Activated CD4-positive, alpha-beta memory T cell treated with anti-CD3 and anti-CD28 coated beads, Interleukin-2, amount 10 ng/mL, durations not matched to agents 7 days and 5 days (primary cell): Measurements from ENCODE around the gene PAEP. TPM values are rescaled to one million over a fixed set of nuclear protein-coding genes. Genes with fewer than 3 reads are reported as not detected.
"Not testable (repeated sequence)": the region's sequence is repeated elsewhere in the genome, so short reads cannot be mapped to it uniquely, and the experiment has no call there.

Experiments
- CTCF ChIA-PET: fragments of 350-600 bp; sonication (Branson Sonifier 250); formaldehyde crosslinking; loops from one replicate; lab custom pipeline; 2021; ENCODE audit warnings: antibody characterized with exemption, inconsistent platforms; lab: Charles Lee
- POLR2A ChIA-PET: fragments of 350-600 bp; sonication (Branson Sonifier 250); formaldehyde crosslinking; loops from one replicate; lab custom pipeline; 2021; ENCODE audit warnings: antibody characterized with exemption; lab: Charles Lee
- DNase-seq: peaks from one replicate; pipeline ENCODE4 v3.0.0-alpha.2; 2020
- H3K27ac Mint-ChIP-seq: one replicate; pipeline ENCODE4 v1.8.0; 2021; ENCODE audit warnings: mild to moderate bottlenecking, mixed read lengths
- H3K27me3 Mint-ChIP-seq: one replicate; pipeline ENCODE4 v1.8.0; 2021; ENCODE audit warnings: mixed read lengths
- H3K36me3 Mint-ChIP-seq: one replicate; pipeline ENCODE4 v1.8.0; 2021; ENCODE audit warnings: low read depth, mixed read lengths
- H3K4me1 Mint-ChIP-seq: one replicate; pipeline ENCODE4 v1.8.0; 2021; ENCODE audit warnings: mixed read lengths
- H3K4me3 Mint-ChIP-seq: one replicate; pipeline ENCODE4 v1.8.0; 2021; ENCODE audit warnings: mild to moderate bottlenecking, mixed read lengths
- H3K9me3 Mint-ChIP-seq: one replicate; pipeline ENCODE4 v1.8.0; 2021; ENCODE audit warnings: mixed read lengths
- total RNA-seq, 2 experiments: library from RNA; stranded (reverse); gene quantifications; one replicate each; pipeline ENCODE4 v1.2.3, GENCODE V29; 2021

PAEP gene
- total RNA-seq, 2 experiments from 2014 or later: not detected

- DNase-seq, CTCF ChIA-PET: not testable (repeated sequence)
Observed at GRCh38 chr9:135549478-135550343, 11.8 kb upstream of the PAEP start.

DNA sequence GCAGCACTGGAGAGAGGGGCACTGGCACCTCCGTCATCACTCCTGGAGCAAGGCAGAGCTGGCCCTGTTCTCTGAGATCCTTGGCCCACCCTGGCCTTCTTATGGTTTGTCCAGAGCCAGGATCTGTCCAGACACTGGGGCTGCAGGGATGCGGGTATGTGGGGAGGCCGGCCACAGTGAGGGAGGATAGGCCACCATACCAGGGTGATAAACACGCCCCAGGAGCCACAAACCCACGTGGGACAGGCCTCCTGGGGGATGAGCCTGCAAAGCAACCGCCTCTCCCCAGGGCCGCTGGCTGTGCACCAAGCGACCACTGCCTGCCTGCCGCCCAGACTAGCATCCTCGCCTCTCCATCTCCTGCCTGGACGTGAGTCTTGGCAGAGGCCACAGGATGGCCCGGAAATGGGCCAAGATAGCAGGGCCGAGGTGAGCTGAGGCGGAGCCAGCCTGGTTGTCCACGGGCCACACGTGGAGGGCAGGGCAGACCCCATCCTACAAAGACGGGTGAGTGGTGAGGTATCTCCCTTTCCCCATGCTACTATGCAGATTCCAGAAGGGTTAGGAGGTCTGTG lies 11.1 kb upstream of the PAEP start:
- ChIA-PET CTCF (no interaction called here), POLR2A (no interaction called here)
- no peaks in the 10 kb centered on the region for H3K4me1 Mint-ChIP-seq
- no peaks in the 10 kb centered on the region for H3K36me3 Mint-ChIP-seq
- H3K9me3 Mint-ChIP-seq: no peaks in the 10 kb centered on the region
- no peak overlapping the region for H3K4me3 Mint-ChIP-seq
- H3K27me3 Mint-ChIP-seq: no peaks in the 10 kb centered on the region
- no peak for DNase-seq
- H3K27ac Mint-ChIP-seq: no peak overlapping the region

More at GRCh38 chr9:135549478-135550343, 11.8 kb upstream of the PAEP start:
- POLR2A ChIA-PET, H3K9me3 Mint-ChIP-seq, H3K27ac Mint-ChIP-seq, H3K36me3 Mint-ChIP-seq, H3K27me3 Mint-ChIP-seq, H3K4me3 Mint-ChIP-seq, H3K4me1 Mint-ChIP-seq: not testable (repeated sequence)

- Mint-ChIP-seq H3K27ac (no peak overlapping the region), H3K9me3 (no peaks in the 10 kb centered on the region), H3K4me1 (no peaks in the 10 kb centered on the region), H3K27me3 (no peaks in the 10 kb centered on the region), H3K4me3 (no peak overlapping the region), H3K36me3 (no peaks in the 10 kb centered on the region)
- CTCF ChIA-PET: no interaction called here
- DNase-seq: no peak
- POLR2A ChIA-PET: no interaction called here
Observed at GRCh38 chr9:135551031-135551430, 10.5 kb upstream of the PAEP start.

GRCh38 chr9:135551456-135551855 lies 10.1 kb upstream of the PAEP start:
- no peaks in the 10 kb centered on the region for H3K27me3 Mint-ChIP-seq
- ChIA-PET CTCF (no interaction called here), POLR2A (no interaction called here)
- no peak for DNase-seq
- no peaks in the 10 kb centered on the region for H3K36me3 Mint-ChIP-seq
- H3K9me3 Mint-ChIP-seq: no peaks in the 10 kb centered on the region
- no peak overlapping the region for H3K27ac Mint-ChIP-seq
- no peak overlapping the region for H3K4me3 Mint-ChIP-seq
- H3K4me1 Mint-ChIP-seq: no peaks in the 10 kb centered on the region

DNA sequence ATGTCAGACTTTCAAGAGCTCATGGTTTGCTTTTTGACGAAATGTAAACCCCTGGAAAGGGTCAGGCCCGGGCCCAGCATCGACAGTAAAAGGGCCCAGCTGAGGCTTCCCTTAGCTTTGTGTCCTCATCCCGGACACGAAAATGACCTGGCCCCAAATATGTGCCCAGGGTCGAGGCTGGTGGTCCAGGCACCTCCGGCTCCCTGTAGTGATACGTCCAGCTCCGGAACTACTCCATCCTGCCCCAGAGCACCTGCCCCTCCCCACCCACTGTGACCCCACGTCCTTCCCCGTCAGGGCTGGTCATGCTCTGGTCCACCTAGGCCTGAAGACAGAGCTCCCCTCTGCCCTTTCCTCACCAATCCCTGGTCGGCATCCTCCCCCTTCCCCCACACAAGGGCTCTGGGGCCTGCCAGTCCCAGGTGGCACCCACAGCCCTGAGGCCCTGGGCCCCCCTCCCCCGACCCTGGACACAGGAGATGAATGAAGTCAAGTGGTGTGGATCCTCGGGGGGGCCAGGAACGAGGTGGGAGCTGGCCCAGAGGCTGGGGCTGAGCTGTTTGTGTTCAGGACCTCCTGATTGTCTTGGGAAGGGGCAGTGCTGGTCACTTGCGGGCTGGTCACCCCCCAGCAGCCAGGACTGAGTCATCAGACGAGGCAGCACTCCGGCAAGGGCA lies 9.4 kb upstream of the PAEP start:
- POLR2A ChIA-PET: no interaction called here
- no peak for DNase-seq
- Mint-ChIP-seq H3K4me1 (no peaks in the 10 kb centered on the region), H3K27ac (no peak overlapping the region), H3K36me3 (no peaks in the 10 kb centered on the region), H3K9me3 (no peaks in the 10 kb centered on the region), H3K27me3 (peaks cover 2% of the 10 kb centered on the region), H3K4me3 (no peak overlapping the region)
- CTCF ChIA-PET: no interaction called here

DNA sequence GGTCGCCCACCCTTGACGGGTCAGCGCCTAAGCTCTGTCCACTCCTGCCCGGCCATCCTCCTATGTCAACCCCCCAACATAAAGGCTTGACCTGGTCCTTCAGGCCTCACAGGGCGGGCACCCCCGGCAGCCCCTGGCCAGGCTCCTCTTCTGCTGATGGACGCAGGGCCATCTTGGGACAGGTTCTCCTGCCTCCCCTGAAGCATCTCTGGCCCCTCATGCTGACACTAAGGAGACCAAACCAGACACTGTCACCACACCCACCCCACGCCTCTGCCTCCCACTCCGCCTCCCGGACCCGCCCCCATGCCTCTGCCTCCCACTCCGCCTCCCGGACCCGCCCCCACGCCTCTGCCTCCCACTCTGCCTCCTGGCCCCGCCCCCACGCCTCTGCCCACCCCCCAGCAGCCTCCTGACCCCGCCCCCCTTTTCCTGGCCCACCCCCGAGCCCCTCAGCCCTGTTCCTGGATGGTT lies 8.8 kb upstream of the PAEP start:
- ChIA-PET CTCF (no interaction called here), POLR2A (no interaction called here)
- no peak overlapping the region for H3K27ac Mint-ChIP-seq
- H3K36me3 Mint-ChIP-seq: no peaks in the 10 kb centered on the region
- peaks cover 2% of the 10 kb centered on the region for H3K27me3 Mint-ChIP-seq
- no peak overlapping the region for H3K4me3 Mint-ChIP-seq
- no peaks in the 10 kb centered on the region for H3K4me1 Mint-ChIP-seq
- DNase-seq: no peak
- no peaks in the 10 kb centered on the region for H3K9me3 Mint-ChIP-seq

GRCh38 chr9:135554718-135555117 lies 6.8 kb upstream of the PAEP start:
- CTCF ChIA-PET: no interaction called here

GRCh38 chr9:135555203-135555602 lies 6.4 kb upstream of the PAEP start:
- no peaks in the 10 kb centered on the region for H3K4me1 Mint-ChIP-seq
- no peak for DNase-seq
- H3K27ac Mint-ChIP-seq: no peak overlapping the region
- ChIA-PET POLR2A (no interaction called here), CTCF (no interaction called here)
- no peaks in the 10 kb centered on the region for H3K36me3 Mint-ChIP-seq
- no peak overlapping the region for H3K4me3 Mint-ChIP-seq
- peaks cover 6% of the 10 kb centered on the region for H3K27me3 Mint-ChIP-seq
- no peaks in the 10 kb centered on the region for H3K9me3 Mint-ChIP-seq

More at GRCh38 chr9:135554718-135555117, 6.8 kb upstream of the PAEP start:
- peaks cover 3% of the 10 kb centered on the region for H3K27me3 Mint-ChIP-seq
- POLR2A ChIA-PET: no interaction called here
- no peak overlapping the region for H3K27ac Mint-ChIP-seq
- no peak overlapping the region for H3K4me3 Mint-ChIP-seq
- H3K36me3 Mint-ChIP-seq: no peaks in the 10 kb centered on the region
- H3K9me3 Mint-ChIP-seq: no peaks in the 10 kb centered on the region
- H3K4me1 Mint-ChIP-seq: no peaks in the 10 kb centered on the region
- no peak for DNase-seq

- Mint-ChIP-seq H3K36me3 (no peaks in the 10 kb centered on the region), H3K9me3 (no peaks in the 10 kb centered on the region), H3K27ac (no peak overlapping the region), H3K4me3 (no peak overlapping the region), H3K27me3 (peaks cover 6% of the 10 kb centered on the region), H3K4me1 (no peaks in the 10 kb centered on the region)
- DNase-seq: no peak
- POLR2A ChIA-PET: no interaction called here
- CTCF ChIA-PET: no interaction called here
Observed at GRCh38 chr9:135555910-135556309, 5.6 kb upstream of the PAEP start.

DNA sequence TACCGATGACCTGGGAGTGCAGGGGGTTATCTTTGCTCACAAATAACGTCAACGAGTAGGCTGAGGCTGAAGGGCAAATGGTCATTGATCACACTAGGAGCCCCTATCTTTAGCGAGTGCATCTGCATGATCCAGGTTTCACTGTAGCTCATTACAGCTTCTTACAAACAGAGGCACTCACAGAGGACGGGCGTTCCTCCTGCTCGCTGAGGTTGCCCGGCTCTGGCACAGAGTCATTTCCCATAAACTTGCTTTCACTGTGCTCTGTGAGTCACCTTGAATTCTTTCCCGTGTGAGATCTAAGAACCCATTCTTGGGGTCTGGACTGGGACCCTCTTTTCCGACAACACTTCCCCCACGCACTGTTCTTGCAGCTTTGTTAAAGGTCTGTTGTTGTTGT lies 1.9 kb upstream of the PAEP start:
- ChIA-PET CTCF (no interaction called here), POLR2A (no interaction called here)
- Mint-ChIP-seq H3K9me3 (no peaks in the 10 kb centered on the region), H3K27ac (no peak overlapping the region), H3K27me3 (peaks cover 6% of the 10 kb centered on the region), H3K4me1 (no peaks in the 10 kb centered on the region), H3K4me3 (no peak overlapping the region), H3K36me3 (no peaks in the 10 kb centered on the region)
- no peak for DNase-seq

DNA sequence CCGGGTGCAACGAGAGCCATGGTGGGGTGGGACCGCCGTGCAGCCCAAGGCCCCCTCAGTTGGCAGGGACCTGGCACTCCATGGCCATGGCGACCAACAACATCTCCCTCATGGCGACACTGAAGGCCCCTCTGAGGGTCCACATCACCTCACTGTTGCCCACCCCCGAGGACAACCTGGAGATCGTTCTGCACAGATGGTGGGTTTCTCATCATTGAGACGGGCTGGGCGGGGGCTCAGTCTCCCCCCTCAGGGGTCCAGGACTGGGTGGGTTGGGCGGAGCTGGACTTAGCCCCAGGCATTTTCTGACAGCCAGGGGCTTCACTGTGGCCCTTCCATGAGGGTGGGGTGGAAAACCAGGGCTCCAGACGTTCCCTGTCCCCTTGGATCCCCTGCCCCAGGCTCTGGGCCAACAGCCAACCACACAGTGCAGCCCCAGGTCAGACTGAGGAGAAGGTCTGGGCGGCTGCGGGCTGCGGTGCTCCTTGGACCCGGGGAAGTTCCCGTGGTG lies 734 bp downstream of the PAEP start:
- Mint-ChIP-seq H3K9me3 (no peaks in the 10 kb centered on the region), H3K4me3 (no peak overlapping the region), H3K27ac (no peak overlapping the region), H3K36me3 (no peaks in the 10 kb centered on the region), H3K4me1 (peaks cover 1% of the 10 kb centered on the region), H3K27me3 (peaks cover 4% of the 10 kb centered on the region)
- no peak for DNase-seq
- ChIA-PET POLR2A (no interaction called here), CTCF (no interaction called here)

- Mint-ChIP-seq H3K4me3 (no peak overlapping the region), H3K9me3 (no peaks in the 10 kb centered on the region), H3K36me3 (no peaks in the 10 kb centered on the region), H3K27ac (no peak overlapping the region), H3K27me3 (peaks cover 4% of the 10 kb centered on the region), H3K4me1 (peaks cover 1% of the 10 kb centered on the region)
- DNase-seq: no peak
- CTCF ChIA-PET: no interaction called here
- POLR2A ChIA-PET: no interaction called here
Observed at GRCh38 chr9:135563039-135563476, 1.5 kb downstream of the PAEP start.

DNA sequence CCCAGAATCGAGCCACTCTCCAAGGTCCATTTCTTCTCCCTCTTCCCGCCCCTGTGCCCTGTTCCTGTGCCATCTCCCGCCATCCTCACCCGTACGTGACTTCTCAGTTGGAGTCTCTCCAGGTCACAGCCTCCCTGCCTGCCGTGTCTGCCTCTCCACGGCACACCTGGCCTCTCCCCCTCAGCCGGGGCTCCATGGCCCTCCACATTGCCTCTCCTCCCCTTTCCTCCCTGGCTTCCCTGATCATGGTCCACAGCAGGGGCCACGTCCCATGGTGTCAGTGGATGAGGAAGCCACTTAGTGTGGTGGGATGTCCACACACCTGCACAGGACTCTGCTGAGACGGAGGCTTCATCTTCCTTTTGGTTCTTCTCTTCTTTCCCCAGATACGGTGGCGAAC lies 2.3 kb downstream of the PAEP start:
- no peak for DNase-seq
- peaks cover 1% of the 10 kb centered on the region for H3K4me1 Mint-ChIP-seq
- no peak overlapping the region for H3K27ac Mint-ChIP-seq
- ChIA-PET CTCF (no interaction called here), POLR2A (no interaction called here)
- H3K36me3 Mint-ChIP-seq: no peaks in the 10 kb centered on the region
- H3K9me3 Mint-ChIP-seq: no peaks in the 10 kb centered on the region
- peaks cover 5% of the 10 kb centered on the region for H3K27me3 Mint-ChIP-seq
- no peak overlapping the region for H3K4me3 Mint-ChIP-seq
